ENCODE data around the gene TPRN. TPM values are rescaled to one million over a fixed set of nuclear protein-coding genes. Genes with fewer than 3 reads are reported as not detected.
A peak's percentile ranks its signal among the peaks of the same experiment; 100 is the strongest.

The TPRN gene
- total and polyA plus RNA-seq, 5 donors from 2014 or later, result 0.27 to 5.9 (median 0.46) TPM

- H3K9me3 ChIP-seq (ENCODE audit: control insufficient read depth in 2 of 2, low read length in 2 of 2), result no peaks in the 10 kb centered on the region
- no peak overlapping the region for H3K27ac Mint-ChIP-seq
- no peak overlapping the region for H3K27ac ChIP-seq (ENCODE audit: insufficient read depth, low read length, poor library complexity, severe bottlenecking)
- H3K27me3 Mint-ChIP-seq, result peaks cover 5% of the 10 kb centered on the region
- H3K36me3 Mint-ChIP-seq, result no peaks in the 10 kb centered on the region
- H3K4me1 ChIP-seq (ENCODE audit: control insufficient read depth, insufficient read depth, low read length, poor library complexity, severe bottlenecking), result peaks cover 4% of the 10 kb centered on the region
- H3K27me3 ChIP-seq (ENCODE audit: control insufficient read depth, insufficient read depth, low read length), result no peaks in the 10 kb centered on the region
- H3K4me1 Mint-ChIP-seq, result peaks cover 0 to 6% (median 3%) of the 10 kb centered on the region in 4 donors
- no peaks in the 10 kb centered on the region for H3K9me3 Mint-ChIP-seq
- H3K4me3 Mint-ChIP-seq, result no peak overlapping the region
- ATAC-seq (ENCODE audit: low read depth in 2 of 2), result no peak
- no peak for DNase-seq
- H3K4me3 ChIP-seq (ENCODE audit: low read depth, low read length), result no peak overlapping the region
- no peaks in the 10 kb centered on the region for H3K36me3 ChIP-seq (ENCODE audit: control insufficient read depth, insufficient read depth, low read length)
These were observed 28.7 kb upstream of the TPRN start for GRCh38 chr9:137228968-137229896.

DNA sequence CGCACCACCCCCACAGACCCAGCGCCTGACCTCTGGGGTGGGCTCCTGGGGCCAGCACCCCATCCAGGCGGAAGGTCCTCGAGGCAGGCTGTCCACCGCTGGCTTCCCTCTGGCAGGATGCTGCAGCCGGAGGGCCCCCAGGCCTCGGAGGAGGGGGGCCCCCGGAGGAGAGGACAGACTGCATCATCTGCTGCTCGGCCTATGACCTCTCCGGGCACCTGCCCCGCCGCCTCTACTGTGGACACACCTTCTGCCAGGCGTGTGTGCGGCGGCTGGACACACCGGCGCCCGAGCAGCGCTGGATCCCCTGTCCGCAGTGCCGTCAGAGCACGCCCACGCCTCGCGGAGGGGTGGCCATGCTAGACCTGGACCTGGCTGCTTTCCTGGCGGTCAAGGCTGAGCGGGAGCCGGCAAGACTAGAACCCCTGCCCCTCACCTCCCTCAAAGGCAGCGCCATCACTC lies 28.0 kb upstream of the TPRN start:
- Histone ChIP-seq H3K4me3 (ENCODE audit: low read depth, low read length) (no peak overlapping the region), H3K27ac (ENCODE audit: insufficient read depth, low read length, poor library complexity, severe bottlenecking) (no peak overlapping the region), H3K9me3 (ENCODE audit: control insufficient read depth in 2 of 2, low read length in 2 of 2) (no peaks in the 10 kb centered on the region), H3K4me1 (ENCODE audit: control insufficient read depth, insufficient read depth, low read length, poor library complexity, severe bottlenecking) (peaks cover 10% of the 10 kb centered on the region), H3K36me3 (ENCODE audit: control insufficient read depth, insufficient read depth, low read length) (no peaks in the 10 kb centered on the region), H3K27me3 (ENCODE audit: control insufficient read depth, insufficient read depth, low read length) (no peaks in the 10 kb centered on the region)
- Mint-ChIP-seq H3K27ac (no peak overlapping the region), H3K36me3 (no peaks in the 10 kb centered on the region), H3K4me3 (no peak overlapping the region), H3K27me3 (peaks cover 5% of the 10 kb centered on the region), H3K9me3 (no peaks in the 10 kb centered on the region), H3K4me1 (peaks cover 0 to 8% (median 5%) of the 10 kb centered on the region in 4 donors)
- ATAC-seq (ENCODE audit: low read depth in 2 of 2), result no peak
- no peak for DNase-seq

- Mint-ChIP-seq H3K36me3 (no peaks in the 10 kb centered on the region), H3K27ac (peak overlapping the region in 2 of 3 donors; percentile 23 to 96), H3K27me3 (peaks cover 5% of the 10 kb centered on the region), H3K4me1 (peaks cover 0 to 12% (median 6%) of the 10 kb centered on the region in 4 donors), H3K9me3 (no peaks in the 10 kb centered on the region), H3K4me3 (no peak overlapping the region)
- Histone ChIP-seq H3K27ac (ENCODE audit: insufficient read depth, low read length, poor library complexity, severe bottlenecking) (no peak overlapping the region), H3K4me1 (ENCODE audit: control insufficient read depth, insufficient read depth, low read length, poor library complexity, severe bottlenecking) (peaks cover 12% of the 10 kb centered on the region), H3K27me3 (ENCODE audit: control insufficient read depth, insufficient read depth, low read length) (no peaks in the 10 kb centered on the region), H3K4me3 (ENCODE audit: low read depth, low read length) (no peak overlapping the region), H3K9me3 (ENCODE audit: control insufficient read depth in 2 of 2, low read length in 2 of 2) (no peaks in the 10 kb centered on the region), H3K36me3 (ENCODE audit: control insufficient read depth, insufficient read depth, low read length) (no peaks in the 10 kb centered on the region)
- ATAC-seq (ENCODE audit: low read depth in 2 of 2), result no peak
- DNase-seq, result no peak
These were observed 27.4 kb upstream of the TPRN start for GRCh38 chr9:137227853-137228505.

GRCh38 chr9:137227054-137227852 lies 26.7 kb upstream of the TPRN start, which contains the start of gene RNF224:
TSS of gene RNF224 (plus strand) at chr9:137227502. CDS start at chr9:137228336, 834 bp downstream.
- Mint-ChIP-seq H3K27ac (peak within 1 kb of the TSS in 2 of 3 donors; percentile 23 to 96), H3K36me3 (no peaks in the 10 kb centered on the region), H3K27me3 (peaks cover 5% of the 10 kb centered on the region), H3K4me1 (peaks cover 0 to 13% (median 7%) of the 10 kb centered on the region in 4 donors), H3K4me3 (peak within 1 kb of the TSS in 1 of 4 donors; percentile 25), H3K9me3 (no peaks in the 10 kb centered on the region)
- DNase-seq (peak; percentile 66 to 78 (median 77)), ATAC-seq (ENCODE audit: low read depth in 2 of 2) (peak in 1 of 2 donors; percentile 28)
- H3K27ac ChIP-seq (ENCODE audit: insufficient read depth, low read length, poor library complexity, severe bottlenecking), result no peak within 1 kb of the TSS
- no peaks in the 10 kb centered on the region for H3K36me3 ChIP-seq (ENCODE audit: control insufficient read depth, insufficient read depth, low read length)
- no peak within 1 kb of the TSS for H3K4me3 ChIP-seq (ENCODE audit: low read depth, low read length)
- H3K4me1 ChIP-seq (ENCODE audit: control insufficient read depth, insufficient read depth, low read length, poor library complexity, severe bottlenecking), result peaks cover 20% of the 10 kb centered on the region
- H3K27me3 ChIP-seq (ENCODE audit: control insufficient read depth, insufficient read depth, low read length), result no peaks in the 10 kb centered on the region
- H3K9me3 ChIP-seq (ENCODE audit: control insufficient read depth in 2 of 2, low read length in 2 of 2), result no peaks in the 10 kb centered on the region

- Mint-ChIP-seq H3K36me3 (no peaks in the 10 kb centered on the region), H3K27ac (no peak overlapping the region), H3K27me3 (peaks cover 5% of the 10 kb centered on the region), H3K4me1 (peaks cover 0 to 13% (median 7%) of the 10 kb centered on the region in 4 donors), H3K4me3 (peak overlapping the region in 1 of 4 donors; percentile 32), H3K9me3 (no peaks in the 10 kb centered on the region)
- Histone ChIP-seq H3K27me3 (ENCODE audit: control insufficient read depth, insufficient read depth, low read length) (no peaks in the 10 kb centered on the region), H3K4me3 (ENCODE audit: low read depth, low read length) (no peak overlapping the region), H3K9me3 (ENCODE audit: control insufficient read depth in 2 of 2, low read length in 2 of 2) (no peaks in the 10 kb centered on the region), H3K4me1 (ENCODE audit: control insufficient read depth, insufficient read depth, low read length, poor library complexity, severe bottlenecking) (peaks cover 21% of the 10 kb centered on the region), H3K27ac (ENCODE audit: insufficient read depth, low read length, poor library complexity, severe bottlenecking) (no peak overlapping the region), H3K36me3 (ENCODE audit: control insufficient read depth, insufficient read depth, low read length) (no peaks in the 10 kb centered on the region)
- DNase-seq (no peak), ATAC-seq (ENCODE audit: low read depth in 2 of 2) (no peak)
These were observed 26.0 kb upstream of the TPRN start for GRCh38 chr9:137226338-137227053.

- H3K27ac Mint-ChIP-seq, result peak overlapping the region in 1 of 3 donors; percentile 42
- ATAC-seq (ENCODE audit: low read depth in 2 of 2), result no peak
- H3K4me1 ChIP-seq (ENCODE audit: control insufficient read depth, insufficient read depth, low read length, poor library complexity, severe bottlenecking), result peaks cover 21% of the 10 kb centered on the region
These were observed 25.3 kb upstream of the TPRN start for GRCh38 chr9:137225699-137226331.

More at GRCh38 chr9:137225699-137226331, 25.3 kb upstream of the TPRN start:
- no peak overlapping the region for H3K27ac ChIP-seq (ENCODE audit: insufficient read depth, low read length, poor library complexity, severe bottlenecking)
- DNase-seq, result no peak
- peaks cover 5% of the 10 kb centered on the region for H3K27me3 Mint-ChIP-seq
- H3K36me3 ChIP-seq (ENCODE audit: control insufficient read depth, insufficient read depth, low read length), result no peaks in the 10 kb centered on the region
- no peaks in the 10 kb centered on the region for H3K27me3 ChIP-seq (ENCODE audit: control insufficient read depth, insufficient read depth, low read length)
- H3K9me3 ChIP-seq (ENCODE audit: control insufficient read depth in 2 of 2, low read length in 2 of 2), result no peaks in the 10 kb centered on the region
- H3K9me3 Mint-ChIP-seq, result no peaks in the 10 kb centered on the region
- peaks cover 0 to 13% (median 7%) of the 10 kb centered on the region in 4 donors for H3K4me1 Mint-ChIP-seq
- no peak overlapping the region for H3K4me3 ChIP-seq (ENCODE audit: low read depth, low read length)
- no peaks in the 10 kb centered on the region for H3K36me3 Mint-ChIP-seq
- H3K4me3 Mint-ChIP-seq, result peak overlapping the region in 1 of 4 donors; percentile 32
